DMS79 treated with DMSO at 0.1 percent for 48 hours (cell line): Measurements from ENCODE around the gene KBTBD12.

Experiments used
- DNase-seq: peaks from one replicate; lab custom pipeline; 2025; lab: John Stamatoyannopoulos, UW

KBTBD12 gene

DNA sequence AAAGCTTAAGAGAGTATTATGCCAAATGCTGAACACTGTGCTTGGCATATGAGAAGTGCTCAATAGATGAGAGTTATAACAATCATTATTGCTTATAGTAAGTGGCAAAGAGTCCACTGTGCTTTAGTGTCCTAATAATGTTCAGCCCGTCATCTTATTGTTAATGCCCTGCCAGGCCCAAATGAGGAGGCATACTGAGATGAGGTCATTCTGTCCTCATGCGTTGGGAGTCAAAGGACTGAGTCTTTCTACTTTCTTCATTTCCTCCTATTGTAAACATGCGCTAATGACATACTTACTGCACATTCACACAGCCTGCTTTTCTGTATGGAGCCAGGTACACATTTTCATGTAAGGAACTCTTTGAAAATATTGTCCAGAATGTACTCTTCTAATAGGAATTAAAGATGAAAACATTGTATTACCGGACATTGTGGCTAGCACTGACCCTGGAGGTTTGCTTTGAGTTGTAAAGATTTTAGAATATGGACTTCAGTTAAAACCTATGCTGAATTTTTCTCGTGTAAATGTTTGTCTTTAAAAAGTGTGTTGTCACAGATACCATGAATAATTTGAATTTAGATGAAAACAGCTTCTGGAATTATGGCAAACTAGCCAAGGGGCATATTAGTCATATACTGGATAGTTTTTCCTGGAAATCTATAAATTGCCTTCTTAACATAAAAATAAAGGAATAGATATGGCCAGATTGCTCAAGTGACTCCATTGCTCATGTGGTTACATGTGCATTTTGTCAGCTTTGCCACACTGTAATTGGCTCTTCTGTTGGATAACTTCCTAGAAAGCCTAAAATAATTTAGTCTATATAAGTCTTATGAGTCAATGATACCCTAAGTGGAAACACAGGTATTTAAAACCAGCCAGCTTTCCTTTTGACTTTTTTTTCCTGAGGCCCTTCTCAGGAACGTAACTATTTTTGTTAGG is 38.3 kb downstream of the KBTBD12 start:
- no peak for DNase-seq

DNA sequence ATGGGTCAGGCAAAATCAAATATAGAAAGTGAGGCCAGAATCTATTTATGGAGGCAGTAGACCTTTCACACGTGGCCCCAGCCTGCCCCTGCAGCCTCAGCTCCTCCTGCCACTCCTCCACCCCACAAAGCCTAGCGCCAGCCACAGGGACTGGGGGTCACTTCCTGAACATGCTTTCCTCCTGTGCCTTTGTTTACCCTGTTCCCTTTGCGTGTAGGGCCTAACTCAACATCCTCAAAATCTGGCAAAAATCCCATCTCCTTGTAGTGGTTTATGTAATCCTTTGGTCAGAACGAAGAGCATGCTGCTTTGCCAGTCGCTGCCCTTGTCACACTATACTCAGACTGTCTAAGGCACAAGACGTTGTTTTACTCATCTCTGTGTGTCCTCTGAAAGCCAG is 39.6 kb downstream of the KBTBD12 start:
- peak; percentile 15 for DNase-seq

DNA sequence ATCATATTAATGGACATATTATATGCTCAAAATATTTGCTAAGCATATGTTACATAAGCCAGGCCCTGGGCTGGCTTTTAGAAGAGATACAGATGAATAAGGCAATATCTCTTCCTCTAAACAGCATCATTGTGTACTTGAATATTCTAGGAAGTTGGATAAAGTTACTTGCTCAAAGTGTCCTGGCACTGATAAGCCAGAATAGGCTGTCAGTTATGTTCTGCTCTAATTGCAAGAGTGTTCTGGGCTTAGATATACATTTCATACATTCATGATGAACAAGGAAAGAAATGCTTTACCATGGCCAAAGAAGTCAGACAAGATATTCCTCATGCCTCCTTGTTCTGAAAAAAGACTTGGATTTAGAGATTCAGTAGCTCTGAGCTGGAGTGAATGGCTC is 40.7 kb downstream of the KBTBD12 start:
- DNase-seq, result no peak

DNA sequence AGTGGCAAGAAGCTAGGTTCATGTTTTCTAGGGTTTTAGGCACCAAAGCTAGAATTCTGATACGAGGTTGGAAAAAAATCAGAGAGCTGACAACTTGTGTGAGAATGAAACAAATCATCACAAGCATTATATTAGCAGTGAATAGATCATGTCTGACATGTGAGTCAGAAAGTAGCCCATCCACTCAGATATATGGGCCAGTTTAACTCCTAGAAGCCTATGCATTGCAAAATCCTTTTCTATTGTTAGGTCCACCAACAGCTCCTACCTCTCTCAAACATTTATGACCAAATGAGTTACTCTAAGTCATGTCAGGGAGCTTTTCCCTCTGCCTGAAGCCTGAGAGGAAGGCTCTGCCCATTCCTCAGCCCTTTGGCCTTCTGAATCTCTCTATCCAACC is 44.0 kb downstream of the KBTBD12 start:
- no peak for DNase-seq

DNA sequence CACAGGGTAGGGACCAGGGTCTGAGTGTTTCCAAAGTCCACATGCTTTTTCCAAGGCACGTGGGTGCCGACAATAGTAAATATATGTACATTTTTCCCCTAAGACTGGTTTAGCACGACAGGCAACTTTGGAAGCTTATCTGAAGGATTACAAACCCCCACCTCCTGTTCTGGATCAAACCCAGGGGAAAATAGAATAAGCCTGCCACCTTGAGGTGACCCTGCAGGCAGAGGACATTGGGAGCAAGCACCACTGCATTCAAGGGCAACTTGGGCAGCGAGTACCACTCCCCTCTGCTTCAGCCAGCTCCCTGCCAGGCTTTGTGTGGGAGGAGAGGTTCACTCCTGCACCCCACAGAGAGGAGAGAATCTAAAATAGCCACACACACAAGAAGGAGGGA is 44.8 kb downstream of the KBTBD12 start:
- DNase-seq, result peak; percentile 76

DNA sequence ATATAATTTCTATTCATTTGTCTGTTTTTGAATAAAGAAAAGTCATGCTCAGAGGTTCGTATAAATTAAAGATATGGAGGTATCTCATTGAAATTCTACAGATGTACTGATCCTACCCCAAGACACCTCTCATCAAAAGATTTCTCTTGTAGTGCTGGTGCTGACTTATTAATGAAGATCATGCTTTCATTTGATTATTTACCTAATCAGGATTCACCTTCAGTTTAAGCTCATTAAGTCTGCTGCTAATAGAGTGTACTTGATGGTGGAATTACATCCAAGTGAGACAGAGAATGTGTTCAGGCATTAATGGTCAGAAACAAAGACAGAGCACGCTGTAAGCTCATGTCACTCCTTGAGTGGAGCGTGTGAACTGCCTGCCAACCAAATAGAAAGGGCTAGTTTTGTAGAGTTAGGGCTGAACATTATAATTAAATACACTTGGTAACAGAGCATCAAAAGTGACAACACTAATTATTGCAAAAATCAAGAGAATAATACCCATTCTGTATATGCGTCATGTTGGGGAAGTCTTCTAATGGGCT is 45.5 kb downstream of the KBTBD12 start:
- DNase-seq, result no peak

DNA sequence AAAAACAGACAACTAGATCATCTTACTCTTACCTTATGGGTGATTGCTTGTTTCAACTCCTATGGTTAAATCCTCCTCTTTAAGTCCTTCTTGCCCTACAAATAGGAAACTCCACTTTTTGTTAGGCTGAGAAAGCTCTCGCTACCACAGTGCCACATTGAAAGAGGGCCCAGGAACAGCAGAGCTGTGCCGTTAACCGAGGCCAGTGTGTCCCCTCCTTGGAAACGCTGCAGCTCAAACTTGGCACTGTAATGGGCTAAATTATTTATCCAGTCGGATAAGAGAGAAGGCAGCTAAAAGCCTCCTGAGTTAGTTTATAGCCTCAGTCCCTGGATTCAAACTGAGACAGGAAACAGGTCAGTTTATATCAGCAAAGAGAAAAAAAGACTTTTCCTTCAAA is 46.1 kb downstream of the KBTBD12 start:
- DNase-seq, result no peak

DNA sequence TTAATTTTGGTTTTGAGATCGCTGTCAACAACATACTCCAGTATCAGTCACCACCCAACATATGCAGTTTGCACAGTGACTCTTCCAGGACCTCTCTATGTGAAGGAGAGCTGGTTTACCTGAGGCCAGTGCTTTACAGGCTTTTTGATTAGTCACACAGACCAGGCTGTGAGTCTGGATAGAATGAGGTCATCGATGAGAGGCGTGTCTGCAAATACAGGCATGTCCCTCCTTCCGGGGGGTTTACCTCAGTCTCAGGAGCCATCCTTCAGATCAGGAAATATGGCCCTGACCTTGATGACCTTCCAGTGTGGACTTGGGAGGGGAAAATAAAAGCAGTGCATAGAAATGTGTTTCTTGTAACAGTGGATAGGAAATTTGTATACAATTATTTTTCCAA is 46.9 kb downstream of the KBTBD12 start:
- DNase-seq, result no peak

DNA sequence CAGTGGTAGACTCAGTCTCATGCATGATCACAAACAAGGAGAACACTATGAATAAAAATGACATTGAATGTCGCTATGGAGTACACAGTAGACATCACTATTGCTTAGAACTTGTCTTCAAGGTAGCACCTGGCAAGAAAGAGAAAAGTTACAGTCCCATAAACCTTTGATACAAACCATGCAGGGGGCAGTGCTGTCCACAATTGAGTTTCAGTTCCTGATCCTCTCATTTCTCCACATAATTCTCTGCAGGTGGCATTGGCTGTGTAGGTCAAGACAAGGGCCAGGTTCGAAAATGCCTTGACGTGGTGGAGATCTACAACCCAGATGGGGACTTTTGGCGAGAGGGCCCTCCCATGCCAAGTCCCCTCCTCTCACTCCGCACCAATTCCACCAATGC is 47.9 kb downstream of the KBTBD12 start:
- DNase-seq, result no peak

DNA sequence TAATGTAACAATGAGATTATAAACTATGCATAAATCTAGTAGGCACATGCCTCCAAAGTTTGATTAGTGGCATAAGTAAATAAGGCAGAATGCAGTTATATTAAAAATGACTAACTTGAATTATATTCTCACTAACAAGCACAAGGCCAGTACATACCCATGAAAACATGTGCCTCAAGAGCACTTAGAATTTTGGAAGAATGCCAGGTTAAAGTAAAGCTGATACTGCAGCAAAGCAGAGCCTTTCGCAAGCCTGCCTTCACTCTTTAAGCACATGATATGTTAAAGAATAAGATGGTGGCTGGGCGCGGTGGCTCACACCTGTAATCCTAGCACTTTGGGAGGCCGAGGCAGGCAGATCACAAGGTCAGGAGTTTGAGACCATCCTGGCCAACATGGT is 49.0 kb downstream of the KBTBD12 start:
- peak; percentile 95 for DNase-seq

DNA sequence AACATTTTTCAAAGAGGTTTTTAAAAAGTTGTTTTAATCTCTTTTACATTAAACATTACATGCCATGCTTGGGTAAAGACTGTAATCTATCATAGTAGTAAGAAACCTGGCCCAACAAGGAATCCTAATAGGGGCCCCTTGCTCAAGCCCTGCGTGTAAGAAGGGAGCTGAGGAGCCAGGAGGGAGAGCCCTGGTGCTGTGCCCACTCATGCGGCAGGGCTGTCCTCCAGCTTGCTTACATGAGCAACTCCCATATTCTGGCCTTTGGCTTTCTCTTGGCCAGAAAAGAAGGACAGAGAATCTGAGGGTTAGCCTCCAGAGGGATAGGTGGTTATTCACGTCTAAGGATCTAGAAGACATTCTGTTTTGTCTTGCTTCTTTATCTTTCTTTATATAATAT is 49.8 kb downstream of the KBTBD12 start:
- DNase-seq, result no peak

DNA sequence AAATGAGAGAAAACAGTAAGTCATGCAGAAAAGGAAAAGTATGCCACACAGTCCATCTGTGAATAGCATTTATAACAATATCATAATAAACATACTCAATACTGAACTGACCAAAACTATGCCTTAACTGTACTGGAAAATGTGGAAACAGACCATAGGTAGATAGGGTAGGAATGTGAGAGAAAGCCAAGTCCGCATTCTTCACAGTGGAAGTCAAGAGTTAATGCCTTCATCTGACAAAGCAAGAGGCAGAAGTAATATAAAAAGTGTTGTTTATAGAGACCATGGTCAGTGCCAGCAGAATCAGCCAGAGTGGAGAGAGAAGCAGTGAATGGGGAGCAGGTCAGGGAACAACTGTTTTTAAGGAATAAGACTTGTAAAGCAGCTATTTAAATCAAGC is 52.3 kb downstream of the KBTBD12 start:
- DNase-seq, result no peak

DNA sequence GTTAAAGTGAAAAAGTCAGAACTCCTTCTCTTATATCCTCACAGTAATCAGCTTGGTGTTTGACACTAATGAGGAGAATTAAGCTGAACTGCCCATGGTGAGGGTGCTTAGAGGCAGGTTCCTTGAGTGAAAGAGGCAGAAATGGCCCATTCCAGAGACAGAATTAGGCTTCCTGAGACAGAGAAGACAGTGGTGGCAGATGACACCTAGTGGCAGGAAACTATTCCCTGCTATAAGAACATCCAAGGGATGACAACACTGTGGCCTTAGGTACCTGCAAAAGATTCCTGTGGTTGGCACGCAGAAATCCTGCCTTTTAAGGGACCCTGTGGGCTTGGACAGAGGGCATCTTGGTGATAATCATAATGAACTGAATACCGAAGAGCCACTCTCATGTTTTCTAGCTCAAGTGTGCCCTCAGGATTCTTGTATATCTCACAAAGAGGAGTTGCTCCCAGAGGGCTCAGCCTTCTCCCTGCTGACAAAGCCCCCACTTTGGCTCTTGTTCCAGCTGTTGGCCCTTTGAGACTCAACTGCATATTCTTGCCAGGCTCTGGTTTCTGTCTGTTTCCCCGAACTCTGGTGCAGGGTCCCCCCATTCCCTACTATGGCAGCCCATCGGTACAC is 56.0 kb downstream of the KBTBD12 start:
- DNase-seq, result peak; percentile 56

DNA sequence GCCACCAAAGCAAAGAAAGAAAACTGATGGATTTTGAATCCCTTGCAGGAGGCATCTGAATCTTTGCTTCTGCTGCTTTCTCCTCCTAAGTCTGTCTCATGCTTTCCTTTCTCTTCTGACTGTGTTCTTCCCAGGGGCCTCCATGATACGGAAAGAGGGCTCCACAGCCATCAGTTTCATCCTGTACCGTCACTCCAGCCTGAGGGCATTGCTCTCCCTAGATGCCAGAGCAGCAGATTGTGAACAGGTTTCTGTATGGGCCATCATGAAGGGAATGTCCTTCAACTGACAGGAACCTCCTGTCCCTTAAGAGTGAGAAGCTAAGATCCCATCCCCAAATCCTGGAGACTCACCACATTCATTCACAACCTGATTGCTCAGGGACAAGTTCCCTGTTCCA is 59.2 kb downstream of the KBTBD12 start:
- DNase-seq, result no peak

DNA sequence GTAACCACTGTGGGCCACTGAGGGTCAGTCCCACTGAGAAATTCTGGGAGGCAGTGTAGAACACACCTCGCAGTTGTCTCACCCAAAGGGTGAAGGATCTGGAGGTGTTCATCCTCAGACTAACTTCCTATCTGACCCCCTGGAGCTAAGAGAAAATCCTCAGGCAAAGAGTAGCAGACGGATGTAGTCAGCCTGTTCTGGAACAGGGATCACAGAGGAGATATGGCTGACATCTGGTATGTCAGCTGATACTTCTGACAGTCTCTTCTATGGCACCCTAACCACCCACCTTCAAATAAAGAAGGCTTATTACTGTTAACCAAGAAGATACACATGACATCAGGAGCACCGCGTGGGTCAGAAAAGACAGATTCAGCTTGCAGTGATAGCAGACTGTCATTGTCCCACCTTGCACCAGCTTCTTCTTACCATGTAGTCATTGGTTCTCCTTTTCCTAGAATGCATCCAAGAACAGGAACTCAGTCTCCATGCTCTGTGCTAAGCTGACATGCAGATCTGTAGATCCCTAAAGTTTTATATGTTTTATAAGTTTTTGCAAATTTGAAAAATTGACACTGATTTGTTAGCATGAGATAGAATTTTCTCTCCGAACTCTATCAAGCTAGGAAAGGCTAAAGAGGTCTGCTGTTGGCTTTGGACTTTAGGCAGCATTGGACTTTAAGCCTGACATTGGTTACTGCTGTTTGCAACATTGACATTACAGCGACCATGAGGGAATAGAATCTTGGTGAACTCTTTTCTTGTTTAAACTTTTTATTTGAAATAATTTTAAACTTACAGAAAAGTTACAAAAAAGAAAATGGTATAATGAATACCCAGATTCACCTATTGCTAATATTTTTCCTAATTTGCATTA is 60.4 kb downstream of the KBTBD12 start:
- no peak for DNase-seq

DNA sequence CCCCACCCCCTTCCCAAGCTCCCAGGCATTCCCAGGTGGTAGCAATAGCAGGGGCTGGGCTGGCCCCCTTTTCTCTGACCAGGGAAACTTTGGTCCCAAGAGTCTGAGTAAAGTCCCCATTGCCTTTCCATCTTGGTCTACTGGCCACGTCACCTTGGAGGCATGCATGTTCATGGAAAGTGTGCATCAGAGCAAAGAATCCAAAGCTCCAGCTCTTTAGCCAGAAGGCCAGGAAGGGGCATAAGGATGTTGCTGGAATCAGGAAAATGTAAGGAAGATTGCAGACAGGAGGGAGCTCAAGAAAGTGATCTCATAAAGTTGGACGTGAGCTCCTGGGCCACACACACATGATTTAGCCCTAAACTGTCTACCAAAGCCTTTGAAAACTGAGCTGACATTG is 63.6 kb downstream of the KBTBD12 start:
- DNase-seq, result no peak

DNA sequence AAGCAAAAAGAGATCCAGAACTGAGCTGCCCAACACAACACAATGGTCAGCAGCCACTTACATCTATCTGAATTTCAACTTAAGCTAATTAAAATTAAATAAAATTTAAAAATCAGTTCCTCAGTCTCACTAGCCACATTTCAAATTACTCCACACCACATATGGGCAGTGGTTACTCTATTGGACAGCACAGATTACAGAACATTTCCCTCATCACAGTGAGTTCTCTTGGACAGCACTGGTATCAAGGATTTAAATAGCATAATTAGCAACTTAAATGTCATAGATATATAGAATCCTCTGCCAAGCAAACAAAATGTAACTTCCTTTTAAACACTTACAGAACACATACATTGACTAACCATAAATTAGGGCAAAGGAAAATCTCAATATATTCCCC is 64.4 kb downstream of the KBTBD12 start:
- DNase-seq, result no peak

DNA sequence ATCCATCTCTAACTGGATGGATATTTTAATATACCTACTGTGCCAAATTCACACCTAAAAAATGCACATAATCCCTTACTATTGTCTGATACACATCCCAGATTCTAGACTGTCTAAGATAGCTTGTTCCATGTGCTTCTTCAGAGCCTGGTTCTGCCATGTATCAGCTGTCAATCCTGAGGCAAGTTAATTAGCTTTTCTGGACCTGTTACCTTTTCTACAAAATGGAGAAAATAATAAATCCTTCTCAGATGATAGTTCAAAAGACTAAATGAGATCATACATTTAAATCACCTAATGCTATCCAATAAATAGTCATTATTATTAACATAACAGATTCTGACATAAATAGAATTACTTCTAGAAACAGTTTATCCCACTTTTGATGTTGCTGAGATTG is 66.1 kb downstream of the KBTBD12 start:
- DNase-seq, result no peak

DNA sequence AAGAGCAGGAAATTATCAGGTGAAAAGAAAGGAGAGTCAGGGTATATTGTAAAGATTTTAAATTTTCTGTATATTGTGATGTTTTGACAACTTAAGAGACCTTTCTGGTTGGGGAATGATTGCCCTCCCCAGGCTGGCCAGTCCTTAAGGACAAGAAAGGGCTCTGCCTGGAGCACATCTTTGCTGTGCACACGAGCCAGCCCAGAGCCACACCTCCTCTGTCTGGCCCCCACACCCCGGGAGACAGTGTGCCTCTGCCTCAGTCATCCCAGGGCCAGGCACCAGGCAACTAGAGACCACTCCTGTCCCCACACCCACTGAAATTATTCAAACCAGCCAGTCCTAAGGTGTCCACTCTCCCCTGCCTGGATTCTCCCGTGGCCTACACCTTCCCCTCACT is 67.1 kb downstream of the KBTBD12 start:
- no peak for DNase-seq

DNA sequence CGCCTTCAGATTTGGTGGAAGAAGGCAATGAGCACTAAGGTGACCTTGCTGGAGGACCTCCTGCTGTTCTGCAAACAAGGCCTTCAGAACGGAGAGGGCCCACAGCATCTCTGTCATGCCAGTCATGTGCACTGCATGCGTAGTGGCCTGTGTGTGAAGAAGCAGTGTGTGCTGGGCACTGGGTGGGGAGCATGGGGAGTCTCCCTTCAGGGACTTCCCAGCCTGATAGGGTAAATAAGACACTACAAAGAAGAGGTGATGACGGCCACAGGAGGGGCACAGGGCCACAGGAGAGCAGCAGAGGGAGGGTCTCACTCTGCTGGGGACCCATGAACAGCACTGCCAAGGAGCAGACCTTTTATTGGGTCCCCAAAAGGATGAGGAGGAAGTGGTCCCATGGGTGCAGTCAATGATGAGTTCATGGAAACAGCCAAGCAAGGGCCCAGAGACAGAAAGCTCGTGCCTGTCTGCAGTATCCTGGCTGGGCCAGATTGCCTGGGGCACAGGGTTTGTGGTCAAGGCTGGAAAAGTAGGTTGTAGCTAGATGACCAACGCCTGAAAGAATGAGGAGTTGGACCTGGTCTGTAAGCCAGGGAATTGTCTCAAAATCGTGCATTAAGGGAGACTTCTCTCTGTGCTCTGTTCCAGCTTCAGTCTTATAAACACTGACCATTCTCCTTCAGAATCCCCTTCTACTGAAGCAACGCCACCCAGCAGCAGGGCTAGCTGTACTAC is 69.4 kb downstream of the KBTBD12 start:
- DNase-seq, result no peak

DNA sequence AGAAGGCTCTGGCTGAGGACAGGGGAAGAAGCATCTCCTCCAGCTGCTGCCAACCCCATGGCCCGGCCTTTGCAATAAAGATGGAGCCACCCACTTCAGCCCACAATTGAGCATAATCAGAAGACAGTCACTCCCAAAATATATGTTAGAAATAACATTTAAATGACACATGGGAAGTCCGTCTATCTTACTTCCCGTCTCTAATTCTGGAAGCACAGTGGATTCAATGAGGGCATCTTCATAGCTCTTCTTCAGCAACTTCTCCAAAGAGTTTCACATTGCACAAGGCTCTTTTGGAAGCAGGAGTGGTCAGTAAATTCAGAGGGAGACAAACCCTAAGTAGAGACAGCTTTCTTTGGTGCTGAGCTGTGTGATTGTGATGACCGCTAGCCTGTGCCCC is 70.2 kb downstream of the KBTBD12 start:
- no peak for DNase-seq
